Myocyte (in vitro differentiated cells): ENCODE results near the gene HDAC4. TPM values are rescaled to one million over a fixed set of nuclear protein-coding genes. Genes with fewer than 3 reads are reported as not detected.
"Not testable (repeated sequence)": the region's sequence is repeated elsewhere in the genome, so short reads cannot be mapped to it uniquely, and the experiment has no call there.

Experiments
- DNase-seq: peaks from one replicate; pipeline ENCODE4 v3.0.0-alpha.2; 2012; ENCODE audit warnings: low read depth
- total RNA-seq: library from RNA; depleted of rRNA; stranded (reverse); fragments of >200 nt; gene quantifications from 2 replicates; pipeline ENCODE4 v1.2.3, GENCODE V29; 2014

The HDAC4 gene
- total RNA-seq, 1 donor from 2014 or later = 38.5 TPM

DNA sequence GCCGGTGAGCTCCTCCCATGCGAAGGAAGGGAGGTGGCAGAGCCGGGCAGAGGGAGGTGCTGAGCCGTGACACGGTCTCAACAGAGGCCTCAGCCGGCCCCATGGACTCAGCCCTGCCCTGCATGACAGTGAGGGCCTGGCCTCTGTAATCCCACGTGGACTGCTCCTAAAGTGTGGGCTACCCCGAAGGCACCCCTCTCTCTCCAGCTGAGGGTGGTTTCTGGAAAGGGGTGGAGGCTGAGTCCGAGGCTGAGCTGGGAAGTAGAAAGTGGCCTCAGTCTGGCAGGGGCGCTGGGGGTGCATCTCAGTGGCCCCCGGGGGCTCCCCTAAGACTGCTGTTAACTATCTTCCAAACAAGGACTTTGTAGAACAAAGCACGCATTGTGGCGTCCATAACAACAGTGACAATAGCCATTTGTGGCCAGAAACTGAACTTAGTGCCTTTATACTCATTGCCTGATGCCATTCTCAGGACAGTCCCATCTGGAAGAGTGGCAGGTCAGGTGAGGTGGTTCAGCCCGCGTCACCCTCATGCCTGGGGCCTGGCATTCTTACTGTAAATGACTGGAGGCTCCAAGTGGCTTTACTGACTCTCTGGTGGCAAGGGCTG is 360.6 kb downstream of the HDAC4 start:
- no peak for DNase-seq

DNA sequence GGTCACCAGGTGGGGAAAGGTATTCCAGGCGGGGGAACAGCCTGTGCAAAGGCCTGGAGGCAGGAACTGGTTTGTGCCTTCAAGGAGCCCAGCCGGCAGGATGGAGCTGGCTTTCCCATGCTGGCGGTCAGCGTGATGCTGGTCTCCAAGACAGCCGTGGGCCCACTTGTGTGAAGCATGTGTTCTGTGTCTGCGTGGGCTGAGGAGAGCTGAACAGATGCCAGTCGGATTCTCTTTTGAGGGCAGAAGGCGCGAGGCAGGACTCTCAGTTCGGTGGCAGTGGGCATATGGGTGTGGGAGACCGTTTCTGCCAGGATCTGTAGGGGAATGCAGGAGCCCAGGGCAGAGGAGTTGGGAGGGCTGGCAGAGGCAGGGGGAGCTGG is 361.4 kb downstream of the HDAC4 start:
- DNase-seq = no peak

DNA sequence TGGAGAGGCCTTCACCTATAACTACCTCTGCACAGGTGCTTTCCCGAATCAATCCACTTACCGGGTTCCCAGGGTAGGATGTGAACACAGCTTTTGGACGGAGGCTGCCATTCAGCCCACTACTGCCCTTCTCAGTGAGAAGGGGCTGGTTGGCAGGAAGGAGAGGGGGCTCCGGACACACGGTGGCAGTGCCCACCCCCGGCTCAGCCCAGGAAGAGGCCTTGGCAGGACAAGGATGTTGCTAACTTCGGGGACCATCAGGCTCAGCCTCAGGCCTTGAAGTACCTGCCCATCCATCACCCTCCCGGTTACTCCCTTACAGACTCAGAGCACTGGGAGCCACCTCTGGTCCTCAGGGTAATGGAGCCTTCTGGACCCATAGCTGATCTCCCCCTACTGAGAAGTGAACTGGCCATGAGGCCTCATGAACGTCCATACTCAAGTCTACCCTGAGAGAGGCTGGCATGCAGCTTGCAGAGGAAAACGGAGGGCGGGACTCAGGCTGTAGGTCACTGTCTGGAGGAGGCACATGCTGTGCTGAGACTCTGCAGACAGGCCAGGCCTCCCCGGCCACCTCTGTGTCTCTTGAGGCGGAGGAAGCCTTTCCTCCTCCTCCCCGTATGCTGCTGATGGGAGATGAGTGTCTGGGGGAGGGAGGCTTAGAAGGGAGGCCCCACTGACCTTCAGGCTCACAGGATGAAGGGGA is 361.9 kb downstream of the HDAC4 start:
- DNase-seq = no peak

DNA sequence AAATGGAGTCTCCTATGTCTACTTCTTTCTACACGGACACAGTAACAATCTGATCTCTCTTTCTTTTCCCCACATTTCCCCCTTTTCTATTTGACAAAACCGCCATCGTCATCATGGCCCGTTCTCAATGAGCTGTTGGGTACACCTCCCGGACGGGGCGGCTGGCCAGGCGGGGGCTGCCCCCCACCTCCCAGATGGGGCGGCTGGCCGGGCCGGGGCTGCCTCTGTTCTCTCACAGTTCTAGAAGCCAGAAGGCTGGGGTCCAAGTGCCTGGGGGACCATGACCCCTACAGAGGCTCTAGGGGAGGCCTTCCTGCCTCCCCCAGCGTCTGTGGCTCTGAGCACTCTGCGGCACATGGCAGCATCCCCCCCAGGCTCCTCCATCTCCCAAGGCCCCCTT is 362.5 kb downstream of the HDAC4 start:
- DNase-seq = not testable (repeated sequence)

DNA sequence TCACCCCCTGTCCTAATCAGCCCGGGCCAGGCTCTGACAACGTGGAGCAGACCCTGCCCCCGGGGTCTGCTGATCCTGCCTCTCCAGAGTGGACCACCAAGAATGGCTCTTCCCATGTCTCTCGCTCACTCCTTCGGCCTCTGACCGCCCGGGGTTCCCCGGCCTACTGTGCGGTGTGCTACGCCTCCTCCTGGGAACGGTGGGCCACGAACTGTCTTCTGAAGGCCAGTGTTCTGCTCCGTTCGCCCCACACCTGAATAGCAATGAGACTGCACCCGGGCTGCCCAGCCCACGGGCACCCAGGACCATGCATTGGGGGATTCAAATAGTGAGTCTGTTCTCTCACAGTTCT is 363.3 kb downstream of the HDAC4 start:
- DNase-seq = no peak

DNA sequence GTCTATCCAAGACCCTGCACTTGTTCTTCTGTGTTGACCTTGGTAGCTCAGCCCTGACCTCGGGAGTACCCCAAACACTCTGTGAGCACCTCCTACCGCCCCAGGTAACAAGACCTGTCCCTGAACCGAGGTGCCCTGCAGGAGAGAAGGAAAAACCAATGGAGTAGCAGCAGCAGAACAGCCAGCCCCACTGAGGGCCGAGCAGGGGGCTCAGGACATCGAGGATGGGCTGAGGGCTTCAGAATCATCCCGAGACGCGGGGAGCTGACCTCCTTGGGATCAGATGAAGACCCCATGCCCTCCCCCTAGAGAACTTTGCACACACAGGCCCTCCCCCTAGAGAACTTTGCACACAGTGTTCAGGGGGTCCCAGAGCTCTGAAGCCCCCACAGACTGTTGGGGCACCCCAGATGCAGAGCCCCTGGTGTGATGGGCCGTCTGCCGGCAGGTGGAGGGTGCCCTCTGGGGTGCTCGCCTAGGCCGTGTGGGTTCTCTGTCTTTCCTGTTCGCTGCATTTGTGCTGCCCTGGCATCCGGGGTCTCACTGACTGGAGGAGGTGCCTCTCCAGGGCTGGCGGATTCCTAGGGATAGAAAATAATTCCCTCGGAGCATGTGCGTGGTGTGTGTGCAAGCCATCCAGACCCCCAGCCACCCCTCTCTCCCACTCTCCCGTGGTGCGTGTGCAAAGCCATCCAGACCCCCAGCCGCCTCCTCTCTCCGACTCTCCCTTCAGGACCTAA is 363.8 kb downstream of the HDAC4 start:
- no peak for DNase-seq

DNA sequence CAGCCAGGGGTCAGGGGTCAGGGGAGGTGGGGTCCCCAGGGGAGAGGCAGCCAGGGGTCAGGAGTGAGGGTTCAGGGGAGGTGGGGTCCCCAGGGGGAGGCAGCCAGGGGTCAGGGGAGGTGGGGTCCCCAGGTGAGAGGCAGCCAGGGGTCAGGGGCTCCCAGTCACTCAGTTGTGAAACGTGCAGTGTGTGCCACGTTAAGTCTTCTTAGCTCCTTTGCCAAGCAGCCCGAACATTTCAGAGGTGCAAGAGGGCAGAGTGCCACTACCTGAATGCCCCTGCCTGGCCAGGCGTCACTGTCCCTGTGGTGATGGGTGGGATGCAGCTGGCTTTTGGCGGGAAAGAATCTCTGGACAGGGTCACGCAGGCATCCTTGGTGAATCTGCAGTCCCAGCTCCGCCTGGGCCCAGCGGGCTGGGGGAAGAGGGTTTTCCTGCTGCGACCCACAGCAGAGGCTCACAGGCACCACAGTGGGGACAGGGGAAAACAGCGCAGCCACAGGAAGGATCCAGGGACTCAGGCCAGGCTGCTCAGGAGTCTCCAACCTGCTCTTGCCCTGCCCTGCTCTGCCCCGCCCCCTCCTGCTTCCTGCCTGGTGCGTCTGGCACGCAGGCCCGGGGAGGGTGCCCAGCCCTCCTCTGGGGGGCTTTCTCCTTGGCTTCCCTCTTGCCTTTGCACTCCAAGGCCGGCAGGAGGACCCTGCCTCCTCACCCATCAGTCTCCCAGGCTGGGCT is 364.7 kb downstream of the HDAC4 start:
- DNase-seq = no peak

DNA sequence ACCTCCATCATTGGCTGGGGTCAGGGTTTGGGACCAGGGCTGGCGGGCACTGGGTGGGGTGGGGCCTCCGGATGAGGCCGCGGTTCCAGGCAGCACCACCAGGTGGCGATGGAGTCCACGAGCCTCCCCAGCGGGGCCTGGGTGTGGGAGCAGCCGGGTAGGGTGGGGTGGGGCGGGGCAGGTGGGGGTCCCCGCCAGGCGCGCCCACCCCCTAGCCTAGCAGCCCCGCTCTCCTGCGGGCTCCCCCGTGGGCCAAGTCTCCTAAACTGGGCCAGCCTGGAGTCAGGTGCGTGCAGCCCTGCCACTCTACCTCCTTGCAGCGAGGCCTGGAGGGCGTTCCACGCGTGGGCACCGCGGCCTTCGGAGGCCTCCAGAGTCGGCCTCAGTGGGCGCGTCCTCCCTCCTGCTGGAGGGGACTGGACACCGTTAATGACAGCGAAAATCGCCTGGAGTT is 365.4 kb downstream of the HDAC4 start:
- peak; percentile 35 for DNase-seq

DNA sequence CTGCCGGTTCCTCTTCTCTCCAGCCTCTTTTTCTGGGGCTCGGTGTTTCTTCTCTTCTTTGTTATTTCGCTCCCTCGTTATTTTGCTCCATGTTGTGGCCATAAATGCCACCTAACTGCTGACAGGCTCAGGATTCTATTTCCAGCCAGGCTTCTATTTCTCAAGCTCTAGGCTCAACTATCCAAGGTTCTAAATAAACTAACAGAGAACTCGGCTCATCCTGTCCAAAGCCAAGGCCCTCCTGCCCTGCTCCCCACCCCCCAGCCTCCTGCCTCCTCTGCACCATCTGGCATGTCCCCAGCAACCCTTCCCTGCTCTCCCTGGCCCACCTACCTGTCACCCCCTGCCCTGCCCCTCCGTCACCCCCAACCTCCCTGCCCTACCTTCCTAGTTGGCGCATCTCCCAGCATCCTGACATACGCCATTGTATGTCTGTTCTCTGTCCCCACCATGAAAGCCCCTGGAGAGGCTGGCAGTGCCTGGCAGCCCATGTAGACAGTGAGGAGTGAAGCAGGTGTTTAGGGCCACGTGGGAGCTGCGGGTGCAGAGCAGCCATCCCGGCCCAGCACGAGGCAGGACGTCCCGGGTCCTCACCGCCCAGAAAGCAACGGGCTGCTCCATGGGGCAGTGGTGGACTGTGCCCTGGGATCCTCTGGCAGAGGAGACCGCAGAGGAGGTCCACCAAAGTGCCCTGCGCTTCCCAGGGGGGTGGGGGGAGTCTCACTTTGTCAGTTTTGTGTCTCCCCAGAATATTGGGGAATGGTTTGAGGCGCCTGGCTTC is 366.1 kb downstream of the HDAC4 start:
- DNase-seq = no peak

DNA sequence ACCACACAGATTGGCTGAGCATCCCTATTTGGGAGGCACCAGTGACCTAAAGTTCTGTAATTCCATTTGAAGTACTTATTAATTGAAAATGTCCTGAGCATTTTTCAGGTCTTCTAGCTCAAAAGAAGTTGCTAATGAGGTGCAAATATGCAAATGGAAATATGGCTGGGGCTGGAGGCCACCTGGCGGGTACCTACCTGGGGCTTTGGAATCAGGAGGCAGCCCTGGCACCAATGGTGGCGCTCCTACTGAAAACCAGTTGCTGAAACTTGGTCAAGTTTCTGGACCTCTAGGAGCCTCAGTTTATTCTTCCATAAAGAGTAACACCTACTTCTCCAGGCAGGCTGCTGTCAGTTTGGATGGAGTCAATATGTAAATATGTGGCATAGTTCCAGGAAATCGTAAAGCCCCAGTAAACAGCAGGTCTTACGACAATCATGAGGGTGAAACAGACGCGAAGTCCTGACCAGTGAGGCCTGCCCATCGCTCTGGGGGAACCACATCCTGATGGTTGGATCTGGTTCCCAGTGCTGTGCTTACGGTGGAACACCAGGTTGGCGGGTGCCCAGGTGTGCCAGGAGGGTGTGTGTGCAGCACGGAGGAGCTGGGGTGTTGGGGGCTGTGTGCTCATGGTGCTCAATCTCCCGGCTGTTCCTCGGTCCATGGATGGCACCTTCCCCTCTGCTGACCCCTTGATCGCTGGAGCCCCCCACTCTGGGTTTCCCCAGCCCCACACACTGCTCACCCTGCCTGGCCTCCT is 366.8 kb downstream of the HDAC4 start:
- DNase-seq = no peak

DNA sequence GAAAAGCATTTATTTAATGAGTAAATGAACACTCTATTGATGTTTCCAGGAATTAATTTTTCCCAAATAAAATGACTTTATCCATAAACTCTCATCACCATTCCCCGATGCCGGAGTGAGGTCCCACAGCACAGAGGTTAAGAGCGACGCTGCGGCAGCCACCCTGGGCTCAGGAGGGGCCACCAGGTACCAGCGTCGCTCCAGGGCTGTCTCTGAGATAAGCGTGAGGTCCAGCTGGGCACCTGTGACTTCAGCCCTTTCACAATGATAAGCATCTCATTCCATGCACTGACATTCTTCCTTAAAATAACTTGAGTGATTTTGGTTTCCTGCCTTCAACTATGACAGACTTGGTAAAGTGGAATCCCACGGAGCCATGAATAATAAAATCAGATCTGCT is 370.9 kb downstream of the HDAC4 start:
- DNase-seq = no peak

DNA sequence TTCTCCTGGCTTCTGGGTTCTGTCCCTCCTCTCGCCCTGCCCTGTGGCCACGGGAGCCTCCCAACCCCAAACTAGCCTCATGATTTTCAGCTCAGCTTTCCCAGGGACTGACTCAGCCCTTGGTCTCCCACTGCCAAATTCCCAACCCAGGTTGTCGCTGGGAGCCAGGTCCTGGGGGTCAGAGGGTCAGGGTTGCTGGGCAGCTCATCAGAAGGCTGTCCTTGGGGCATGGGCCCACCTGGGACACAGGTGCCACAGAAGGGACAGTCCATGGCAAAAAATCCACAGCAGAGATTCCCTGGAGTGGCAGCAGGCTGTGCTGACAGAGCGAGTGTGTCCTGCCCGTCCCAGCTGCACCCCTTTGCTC is 372.6 kb downstream of the HDAC4 start:
- no peak for DNase-seq

DNA sequence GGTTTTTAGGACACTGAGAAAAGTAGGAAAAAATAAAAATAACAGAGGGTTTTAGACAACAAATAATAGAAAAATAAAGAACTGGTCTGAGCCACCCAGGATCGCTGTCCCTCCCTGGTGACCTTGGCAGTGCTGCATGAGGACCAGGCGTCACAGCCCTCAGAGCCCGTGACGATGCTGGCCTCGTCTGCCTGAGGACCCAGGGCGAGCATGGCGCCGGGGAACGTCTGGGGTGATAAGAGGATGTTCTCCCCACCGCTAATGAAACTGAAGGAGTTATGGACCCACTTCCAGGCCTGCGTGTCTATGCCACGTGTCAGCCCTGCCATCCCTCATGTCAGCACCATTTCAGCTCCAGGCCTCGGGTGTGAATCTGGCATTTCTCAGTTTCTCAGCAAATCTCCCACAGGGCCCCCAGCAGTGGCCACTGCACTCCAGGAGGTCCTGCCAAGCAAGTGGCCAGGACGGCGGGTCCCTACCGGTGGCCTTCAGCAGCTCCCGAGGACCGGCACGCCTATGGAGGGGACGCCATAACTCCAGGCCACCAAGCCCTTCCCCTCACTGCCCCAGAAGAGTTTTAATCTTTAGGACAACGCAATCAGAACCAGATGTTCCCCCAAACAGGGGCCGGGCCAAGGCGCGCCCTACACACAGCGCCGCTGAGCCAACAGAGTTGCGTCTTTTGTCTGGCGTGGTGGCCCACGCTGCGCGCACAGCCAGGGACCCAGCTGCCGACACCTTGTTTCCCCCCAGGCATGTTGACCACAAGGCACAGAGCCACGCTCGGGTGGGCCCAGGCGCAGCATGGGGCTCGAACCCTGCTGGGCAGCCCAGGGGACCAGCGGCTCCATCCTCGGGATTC is 373.2 kb downstream of the HDAC4 start:
- DNase-seq = no peak

DNA sequence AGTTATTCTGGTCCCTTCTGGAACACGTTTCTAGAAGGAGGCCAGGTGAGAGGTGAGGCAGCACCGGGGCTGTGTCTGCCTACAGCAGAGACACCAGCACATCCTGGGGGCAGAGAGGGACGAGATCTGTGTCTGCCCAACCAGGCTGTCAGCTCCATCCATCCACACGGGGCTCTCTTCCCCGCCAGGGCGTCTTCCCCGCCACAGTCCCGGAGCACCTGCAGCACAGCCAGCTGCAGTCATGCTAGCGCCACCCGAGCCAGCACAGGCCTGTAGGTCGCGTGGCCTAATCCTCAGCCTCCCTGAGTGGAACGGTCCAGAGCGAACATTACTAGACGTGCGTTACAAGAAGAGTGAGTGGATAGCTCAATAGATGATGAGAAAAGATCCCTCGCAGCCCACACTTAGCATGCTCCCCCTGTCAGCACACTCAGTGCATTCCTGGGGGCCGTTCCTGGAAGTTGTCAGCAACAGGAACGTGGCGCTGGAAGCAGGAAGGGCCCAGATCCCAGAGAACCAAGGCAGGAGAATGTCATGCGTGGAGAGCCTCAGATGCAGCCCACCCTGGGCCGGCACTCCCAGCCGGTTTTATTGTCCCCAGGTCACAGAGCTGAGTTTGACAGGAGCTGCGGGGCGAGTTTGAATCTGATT is 374.0 kb downstream of the HDAC4 start:
- DNase-seq = no peak

DNA sequence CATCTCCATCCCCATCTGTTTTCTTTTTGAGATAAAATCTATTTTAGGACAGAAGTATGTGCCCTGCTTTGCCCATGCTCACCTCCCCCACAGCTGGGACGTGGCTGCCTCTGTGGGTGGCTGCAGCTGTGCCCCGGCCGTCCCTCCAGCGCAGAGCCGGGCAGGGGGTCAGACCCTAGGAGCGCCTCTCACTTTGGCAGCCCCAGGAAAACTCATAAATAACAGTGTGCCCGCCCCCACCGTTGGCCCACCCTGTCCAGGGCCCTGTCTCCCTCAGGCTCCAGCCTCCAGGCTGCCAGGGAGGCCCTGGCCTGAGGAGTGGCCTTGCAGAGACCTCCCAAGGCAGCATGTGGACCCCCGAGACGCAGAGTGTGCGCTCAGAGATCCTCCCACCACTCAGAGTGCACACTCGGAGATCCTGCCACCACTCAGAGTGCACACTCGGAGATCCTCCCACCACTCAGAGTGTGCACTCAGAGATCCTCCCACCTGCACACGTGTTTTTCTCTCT is 374.8 kb downstream of the HDAC4 start:
- no peak for DNase-seq

DNA sequence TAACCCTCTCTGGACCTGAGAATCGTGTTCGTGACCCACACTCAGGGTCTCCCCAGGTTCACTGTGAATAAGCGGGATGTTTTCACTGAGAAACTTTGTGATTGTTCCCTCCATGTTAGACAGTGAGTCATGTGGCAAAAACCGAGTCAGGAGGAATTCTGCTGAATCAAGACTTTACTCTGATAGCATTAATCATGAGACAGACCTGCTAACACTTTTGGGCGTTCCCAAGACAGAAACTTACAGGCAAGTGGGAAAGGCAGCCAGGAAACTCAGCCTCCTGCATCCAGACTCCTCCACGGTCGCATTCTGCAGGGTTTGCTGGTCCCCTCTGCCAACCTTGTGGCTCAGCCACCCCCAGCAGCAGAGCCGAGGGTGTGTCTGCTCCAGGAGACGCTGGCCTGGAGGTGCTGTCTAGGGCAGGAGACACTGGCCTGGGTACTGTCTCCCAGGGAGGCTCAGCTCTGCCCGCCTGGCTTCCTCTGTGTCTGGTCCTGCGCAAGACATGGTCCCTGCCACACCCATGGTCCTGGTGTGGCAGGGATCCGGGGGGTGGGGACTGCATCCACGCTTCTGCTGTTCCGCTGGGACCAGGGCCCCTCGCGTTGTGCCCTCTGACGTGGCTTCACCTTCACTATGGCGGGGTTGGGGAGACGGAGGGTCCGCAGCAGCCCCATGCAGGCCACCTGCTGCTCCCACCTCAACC is 375.6 kb downstream of the HDAC4 start:
- DNase-seq = no peak

DNA sequence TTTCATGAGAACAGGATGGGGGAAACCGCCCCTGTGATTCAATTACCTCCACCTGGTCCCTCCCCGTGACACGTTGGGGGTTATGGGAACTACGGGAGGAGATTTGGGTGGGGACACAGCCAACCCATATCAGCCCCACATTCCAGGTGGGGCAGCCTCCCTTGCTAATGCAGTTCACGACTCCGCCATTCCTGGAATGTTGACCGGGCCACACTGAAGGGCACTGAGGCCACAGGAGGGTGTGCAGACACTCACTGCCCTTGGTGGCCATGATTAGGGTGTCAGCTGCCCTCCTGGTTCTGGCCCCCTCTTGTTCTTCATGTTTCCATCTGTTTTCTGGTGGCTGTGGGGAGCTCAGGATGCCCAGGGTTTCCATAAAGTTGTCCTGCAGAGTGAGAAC is 376.6 kb downstream of the HDAC4 start:
- no peak for DNase-seq
